HepG2 (cell line): ENCODE results near the gene EXOC3. TPM values are rescaled to one million over a fixed set of nuclear protein-coding genes. Genes with fewer than 3 reads are reported as not detected.

Experiments
- ATAC-seq: fragments of 200-7000 bp; cut with Tn5 transposase; 3 replicates; pipeline ENCODE4 v1.9.1; 2020; ENCODE audit warnings: mild to moderate bottlenecking, moderate library complexity
- BruUV-seq: library from RNA; stranded (reverse); fragments of 400-500 nt; replicated peaks from 2 replicates; lab custom pipeline; 2021; lab: Mats Ljungman, UMichigan
- CTCF ChIA-PET: fragments of 300-600 bp; formaldehyde crosslinking; extraction: SDS; loops from one replicate; lab custom pipeline; 2021; ENCODE audit warnings: low total read pairs, inconsistent platforms, low intra/inter-chr PET ratio; lab: Yijun Ruan, JAX
- POLR2A ChIA-PET: fragments of 350-600 bp; sonication (Branson Sonifier 250); formaldehyde crosslinking; loops from one replicate; lab custom pipeline; 2020; ENCODE audit warnings: antibody characterized with exemption, inconsistent platforms; lab: Yijun Ruan, JAX
- DNase-seq: peaks from one replicate; pipeline ENCODE4 v3.0.0-alpha.2; 2015; ENCODE audit warnings: low spot score
- FAIRE-seq: peaks from 3 replicates; lab custom pipeline; 2011; peaks lifted over from hg19 to GRCh38; lab: Jason Lieb, UNC
- H2AFZ ChIP-seq: one replicate; pipeline ENCODE4 v1.6.1; 2011; ENCODE audit warnings: low read length, inconsistent platforms
- H3K27ac ChIP-seq: fragments of 300-600 bp; 3 replicates; pipeline ENCODE4 v1.8.0; 2011; ENCODE audit warnings: mixed run types, mild to moderate bottlenecking, mixed read lengths, low read length, inconsistent platforms; ENCODE audit not compliant: insufficient read depth; ENCODE audit errors: extremely low read length
- H3K27me3 ChIP-seq, 2 experiments: fragments of 200-600 bp in 1 of 2; 2 replicates in 1 of 2; 3 replicates in 1 of 2; pipeline versions ENCODE4 v1.6.0 to v1.8.0; 2011; ENCODE audit warnings: low read length in 2 of 2, mild to moderate bottlenecking in 2 of 2, moderate library complexity in 2 of 2, inconsistent platforms in 1 of 2; ENCODE audit not compliant: insufficient read depth in 2 of 2, control insufficient read depth in 1 of 2
- H3K36me3 ChIP-seq, 2 experiments: fragments of 200-600 bp in 1 of 2; replicated peaks in 1 of 2; 2 replicates in 1 of 2; 3 replicates in 1 of 2; pipeline versions ENCODE4 v1.5.1 to v1.8.0; 2011; ENCODE audit warnings: low read length in 2 of 2, inconsistent platforms in 1 of 2; ENCODE audit not compliant: insufficient read depth in 2 of 2, control insufficient read depth in 1 of 2
- H3K4me1 ChIP-seq: 2 replicates; pipeline ENCODE4 v1.5.1; 2012; ENCODE audit warnings: low read length, inconsistent platforms; ENCODE audit not compliant: insufficient read depth
- H3K4me2 ChIP-seq: 2 replicates; pipeline ENCODE4 v1.6.0; 2011; ENCODE audit warnings: low read depth, low read length, inconsistent platforms
- H3K4me3 ChIP-seq, 3 experiments: fragments of 200-600 bp in 1 of 3; sonication (generic), shearing (Covaris generic) in 1 of 3; replicated peaks in 1 of 3; 2 replicates each; pipeline ENCODE4 v1.5.1; 2011 to 2016; ENCODE audit warnings: low read length in 3 of 3, inconsistent platforms in 2 of 3, low read depth in 2 of 3, mild to moderate bottlenecking in 2 of 3, control low read depth in 1 of 3, mixed read lengths in 1 of 3; ENCODE audit not compliant: insufficient read depth in 1 of 3
- H3K79me2 ChIP-seq: one replicate; pipeline ENCODE4 v1.6.1; 2011; ENCODE audit warnings: low read length, inconsistent platforms; ENCODE audit not compliant: insufficient read depth
- H3K9ac ChIP-seq: 2 replicates; pipeline ENCODE4 v1.6.0; 2011; ENCODE audit warnings: mild to moderate bottlenecking, low read depth, low read length, inconsistent platforms; ENCODE audit not compliant: insufficient read depth
- H3K9me3 ChIP-seq: 2 replicates; pipeline ENCODE4 v1.5.1; 2012; ENCODE audit warnings: mild to moderate bottlenecking, low read length
- H4K20me1 ChIP-seq: 2 replicates; pipeline ENCODE4 v1.6.0; 2011; ENCODE audit warnings: inconsistent platforms, mild to moderate bottlenecking, low read length, moderate library complexity; ENCODE audit not compliant: insufficient read depth
- ATF4 ChIP-seq, 2 experiments: fragments of 450-650 bp in 1 of 2; sonication (generic) in 1 of 2; formaldehyde crosslinking; IDR thresholded peaks; 2 replicates each; pipeline versions ENCODE4 v1.5.0 to v1.8.0; 2020 to 2022; ENCODE audit warnings: mild to moderate bottlenecking in 1 of 2, missing genetic modification reagents in 1 of 2
- GMEB1 ChIP-seq: sonication (generic); formaldehyde crosslinking; IDR thresholded peaks from 2 replicates; pipeline ENCODE4 v1.5.1; 2020; ENCODE audit warnings: missing genetic modification reagents, mild to moderate bottlenecking, borderline replicate concordance
- HNF1B ChIP-seq: sonication (generic); formaldehyde crosslinking; IDR thresholded peaks from 2 replicates; pipeline ENCODE4 v1.5.1; 2020; ENCODE audit warnings: mild to moderate bottlenecking, moderate library complexity, missing genetic modification reagents
- ISX ChIP-seq: sonication (generic); formaldehyde crosslinking; conservative IDR thresholded peaks from 2 replicates; pipeline ENCODE4 v1.5.0; 2020; ENCODE audit warnings: missing genetic modification reagents
- KDM3A ChIP-seq: IDR thresholded peaks from 2 replicates; pipeline ENCODE4 v1.6.1; 2018; ENCODE audit warnings: low read depth, missing compliant biosample characterization
- KDM4B ChIP-seq: sonication (generic); formaldehyde crosslinking; IDR thresholded peaks from 2 replicates; pipeline ENCODE4 v1.4.0; 2020; ENCODE audit warnings: missing genetic modification reagents
- NFYC ChIP-seq: IDR thresholded peaks from 2 replicates; pipeline ENCODE4 v1.6.1; 2016; ENCODE audit warnings: missing genetic modification reagents, missing compliant biosample characterization
- PHF8 ChIP-seq: sonication (generic); formaldehyde crosslinking; IDR thresholded peaks from 2 replicates; pipeline ENCODE4 v1.5.0; 2020; ENCODE audit warnings: missing genetic modification reagents
- RELA ChIP-seq: sonication (generic); formaldehyde crosslinking; IDR thresholded peaks from 2 replicates; pipeline ENCODE4 v1.4.0; 2020; ENCODE audit warnings: missing genetic modification reagents
- THAP9 ChIP-seq: sonication (generic); formaldehyde crosslinking; IDR thresholded peaks from 2 replicates; pipeline ENCODE4; 2020; ENCODE audit warnings: missing genetic modification reagents, mild to moderate bottlenecking, borderline replicate concordance
- ZNF235 ChIP-seq: sonication (generic); formaldehyde crosslinking; IDR thresholded peaks from 2 replicates; pipeline ENCODE4 v1.8.1; 2023; ENCODE audit warnings: mild to moderate bottlenecking, missing genetic modification reagents, borderline replicate concordance
- ZNF414 ChIP-seq: sonication (generic); formaldehyde crosslinking; IDR thresholded peaks from 2 replicates; pipeline ENCODE4 v1.5.0; 2020; ENCODE audit warnings: missing genetic modification reagents
- ZNF44 ChIP-seq: sonication (generic); formaldehyde crosslinking; IDR thresholded peaks from 2 replicates; pipeline ENCODE4 v1.5.1; 2020; ENCODE audit warnings: mild to moderate bottlenecking, missing genetic modification reagents
- ZNF550 ChIP-seq: sonication (generic); formaldehyde crosslinking; IDR thresholded peaks from 2 replicates; pipeline ENCODE4 v1.4.0; 2020; ENCODE audit warnings: mild to moderate bottlenecking, missing genetic modification reagents, borderline replicate concordance
- ZNF557 ChIP-seq: sonication (generic); formaldehyde crosslinking; IDR thresholded peaks from 2 replicates; pipeline ENCODE4 v1.4.0; 2020; ENCODE audit warnings: missing genetic modification reagents
- ZNF562 ChIP-seq: sonication (generic); formaldehyde crosslinking; IDR thresholded peaks from 2 replicates; pipeline ENCODE4 v1.8.0; 2022; ENCODE audit warnings: missing genetic modification reagents, borderline replicate concordance
- ZNF713 ChIP-seq: sonication (generic); formaldehyde crosslinking; IDR thresholded peaks from 2 replicates; pipeline ENCODE4 v1.4.0; 2020; ENCODE audit warnings: mild to moderate bottlenecking, missing genetic modification reagents
- ZSCAN22 ChIP-seq: sonication (generic); formaldehyde crosslinking; IDR thresholded peaks from 2 replicates; pipeline ENCODE4 v1.4.0; 2020; ENCODE audit warnings: mild to moderate bottlenecking, missing genetic modification reagents
- WGBS: methylation state at CpG from one replicate; pipeline ENCODE4 v1.1.6; 2017; ENCODE audit warnings: low lambda C conversion rate; 5-methylcytosine and 5-hydroxymethylcytosine counted together
- in situ Hi-C: cut with HindIII; loops from 2 replicates; pipeline ENCODE4 v1.10.0; 2017; ENCODE audit warnings: low pct_unique_long_range_greater_than_20kb; ENCODE audit not compliant: extremely low pct_ligation_motif_present
- intact Hi-C: fragments of 100-400 bp; cut with micrococcal nuclease; formaldehyde crosslinking; loops from one replicate; pipeline ENCODE4 v1.10.0; 2022; ENCODE audit not compliant: unreplicated experiment
- polyA plus RNA-seq, 8 experiments: library from polyadenylated mRNA; depleted of rRNA in 3 of 8; stranded (reverse) in 7 of 8; unstranded in 1 of 8; fragments of >200 nt; fragmentation: Illumina TruSeq in 4 of 8; extraction: Trizol in 4 of 8; gene quantifications; 2 replicates each; pipeline versions ENCODE4 v1.2.1 to v1.2.3, GENCODE V29; 2011 to 2016; ENCODE audit warnings: low read depth in 4 of 8, missing spikeins in 1 of 8, mixed read lengths in 1 of 8; ENCODE audit not compliant: insufficient read depth in 1 of 8
- total RNA-seq, 5 experiments: library from RNA; depleted of rRNA; stranded (reverse); fragments of >200 nt; fragmentation: Illumina TruSeq; extraction: Trizol; gene quantifications; 2 replicates each; pipeline ENCODE4 v1.2.3, GENCODE V29; 2016; ENCODE audit warnings: low read depth in 1 of 5

Gene EXOC3
- total and polyA plus RNA-seq, 2 of the 13 experiments (the other 11 are each of a cell fraction or from before 2014, with no cell fraction given) = 9.2 to 20.5 TPM

- Histone ChIP-seq H3K4me1 (no peaks in the 10 kb centered on the region), H3K27ac (no peak overlapping the region), H3K27me3 (peaks cover 20 to 85% of the 10 kb centered on the region in 2 experiments), H3K4me3 (no peak overlapping the region), H3K9me3 (no peaks in the 10 kb centered on the region), H3K36me3 (no peaks in the 10 kb centered on the region), H3K4me2 (no peak overlapping the region), H2AFZ (no peak overlapping the region), H3K9ac (no peak overlapping the region), H4K20me1 (0 out of 2 replicates have a peak, but pooled peaks cover 3% of the 10 kb centered on the region), H3K79me2 (no peaks in the 10 kb centered on the region)
- no TSS peak for BruUV-seq
- in situ Hi-C loops = no loop called here
- CTCF ChIA-PET = no interaction called here
- 23% methylated on average over 10 of the region's 10 CpGs for WGBS
- FAIRE-seq = no peak
- POLR2A ChIA-PET = no interaction called here
- TF ChIP-seq ZNF44 (CRISPR knock-in tag) = no peak
- TF ChIP-seq THAP9 (CRISPR knock-in tag) = no peak
- no peak for TF ChIP-seq ZSCAN22 (CRISPR knock-in tag)
- TF ChIP-seq NFYC = no peak
- TF ChIP-seq HNF1B (CRISPR knock-in tag) = no peak
- no peak for TF ChIP-seq ZNF550
- no peak for TF ChIP-seq RELA (CRISPR knock-in tag)
- no peak for TF ChIP-seq ATF4 (CRISPR knock-in tag; IDR thresholded peaks at IDR 0.05)
- no peak for TF ChIP-seq ZNF557 (CRISPR knock-in tag)
- TF ChIP-seq ZNF562 = no peak
- no peak for TF ChIP-seq ZNF713 (CRISPR knock-in tag)
- no peak for TF ChIP-seq KDM3A (CRISPR knock-in tag)
- no peak for TF ChIP-seq KDM4B (CRISPR knock-in tag)
- TF ChIP-seq PHF8 (CRISPR knock-in tag) = no peak
- TF ChIP-seq ISX = no peak
- no peak for TF ChIP-seq ZNF235 (CRISPR knock-in tag)
- no peak for TF ChIP-seq ZNF414 (CRISPR knock-in tag)
- TF ChIP-seq GMEB1 (CRISPR knock-in tag) = no peak
- intact Hi-C loops = no loop called here
- DNase-seq = no peak
- ATAC-seq = no peak
Observed at GRCh38 chr5:500491-500890, 57.5 kb downstream of the EXOC3 start.
